AG08395 (cell line): ENCODE results near the gene ABLIM2.

Experiments
- DNase-seq: peaks from one replicate; pipeline ENCODE4 v3.0.0; 2012; ENCODE audit warnings: mixed read lengths, low spot score

The ABLIM2 gene

GRCh38 chr4:8174970-8175369, 16.4 kb upstream of the ABLIM2 start:
- DNase-seq = no peak

- no peak for DNase-seq
These were observed 15.1 kb upstream of the ABLIM2 start for GRCh38 chr4:8173492-8174242.

GRCh38 chr4:8171984-8172924, 13.6 kb upstream of the ABLIM2 start:
- DNase-seq = no peak

- no peak for DNase-seq
These were observed 12.7 kb upstream of the ABLIM2 start for GRCh38 chr4:8171266-8171665.

GRCh38 chr4:8170341-8170740, 11.7 kb upstream of the ABLIM2 start:
- no peak for DNase-seq

GRCh38 chr4:8169763-8170162, 11.2 kb upstream of the ABLIM2 start:
- no peak for DNase-seq

GRCh38 chr4:8168832-8169598, 10.4 kb upstream of the ABLIM2 start:
- no peak for DNase-seq

GRCh38 chr4:8168232-8168631, 9.6 kb upstream of the ABLIM2 start:
- DNase-seq = no peak

- no peak for DNase-seq
These were observed 9.2 kb upstream of the ABLIM2 start for GRCh38 chr4:8167815-8168214.

- DNase-seq = no peak
These were observed 8.7 kb upstream of the ABLIM2 start for GRCh38 chr4:8167291-8167690.

GRCh38 chr4:8165374-8165896, 6.8 kb upstream of the ABLIM2 start:
- no peak for DNase-seq

- no peak for DNase-seq
These were observed 6.1 kb upstream of the ABLIM2 start for GRCh38 chr4:8164687-8165086.

GRCh38 chr4:8164194-8164565, 5.6 kb upstream of the ABLIM2 start:
- DNase-seq = no peak

- DNase-seq = no peak
These were observed 5.0 kb upstream of the ABLIM2 start for GRCh38 chr4:8163436-8164193.

- DNase-seq = no peak
These were observed 4.4 kb upstream of the ABLIM2 start for GRCh38 chr4:8163026-8163425.

GRCh38 chr4:8162625-8163024, 4.0 kb upstream of the ABLIM2 start:
- no peak for DNase-seq

GRCh38 chr4:8160572-8160971, 2.0 kb upstream of the ABLIM2 start:
- DNase-seq = no peak

- no peak for DNase-seq
These were observed 1.6 kb upstream of the ABLIM2 start for GRCh38 chr4:8160233-8160560.

GRCh38 chr4:8159537-8160232, 1.1 kb upstream of the ABLIM2 start:
- DNase-seq = no peak

- DNase-seq = no peak
These were observed 486 bp downstream of the ABLIM2 start for GRCh38 chr4:8157944-8158709.
